Measurements from ENCODE around the gene SPEG. TPM values are rescaled to one million over a fixed set of nuclear protein-coding genes. Genes with fewer than 3 reads are reported as not detected.

The SPEG gene
- total and polyA plus RNA-seq, 2 of the 13 experiments (the other 11 are each of a cell fraction or from before 2014, with no cell fraction given) = 0.18 to 0.24 TPM

- TF ChIP-seq, protein P1, sequence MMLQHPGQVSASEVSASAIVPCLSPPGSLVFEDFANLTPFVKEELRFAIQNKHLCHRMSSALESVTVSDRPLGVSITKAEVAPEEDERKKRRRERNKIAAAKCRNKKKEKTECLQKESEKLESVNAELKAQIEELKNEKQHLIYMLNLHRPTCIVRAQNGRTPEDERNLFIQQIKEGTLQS (CRISPR knock-in tag; IDR thresholded peaks at IDR 0.05) = no peak
- TF ChIP-seq SMAD3 (CRISPR knock-in tag; IDR thresholded peaks at IDR 0.05) (no peak; the same call in 1 of the 2 replicates), PHF8 (CRISPR knock-in tag; IDR thresholded peaks at IDR 0.05) (peak; percentile 84; the same call in 1 of the 2 replicates), ZBED4 (CRISPR knock-in tag; IDR thresholded peaks at IDR 0.05; ENCODE audit: borderline replicate concordance) (peak; percentile 61; the same call in 1 of the 2 replicates), ZNF574 (CRISPR knock-in tag; IDR thresholded peaks at IDR 0.05) (peak; percentile 35; the same call in 1 of the 2 replicates), ATF2 (CRISPR knock-in tag; IDR thresholded peaks at IDR 0.05) (no peak), HNF4A (CRISPR knock-in tag; IDR thresholded peaks at IDR 0.05) (no peak), NFRKB (IDR thresholded peaks at IDR 0.05) (no peak), ZNF790 (CRISPR knock-in tag; IDR thresholded peaks at IDR 0.05; ENCODE audit: borderline replicate concordance) (no peak), ZFX (CRISPR knock-in tag; IDR thresholded peaks at IDR 0.05; ENCODE audit: low read depth) (peak; percentile 83), ZNF251 (CRISPR knock-in tag; IDR thresholded peaks at IDR 0.05) (no peak), ZNF737 (CRISPR knock-in tag; IDR thresholded peaks at IDR 0.05; ENCODE audit: borderline replicate concordance) (0 out of 2 replicates have a peak, but pooled peaks have one; percentile 44), SIN3A (IDR thresholded peaks at IDR 0.05; ENCODE audit: borderline replicate concordance, low read depth, low read length) (no peak), ZNF337 (CRISPR knock-in tag; IDR thresholded peaks at IDR 0.05; ENCODE audit: borderline replicate concordance, low read depth) (peak; percentile 16; the same call in 1 of the 2 replicates), ETV5 (CRISPR knock-in tag; IDR thresholded peaks at IDR 0.05; ENCODE audit: borderline replicate concordance) (peak; percentile 76), ISX (CRISPR knock-in tag; conservative IDR thresholded peaks at IDR 0.05) (0 out of 2 replicates have a peak, but pooled peaks have one; percentile 18)
- TF ChIP-seq, protein P2, sequence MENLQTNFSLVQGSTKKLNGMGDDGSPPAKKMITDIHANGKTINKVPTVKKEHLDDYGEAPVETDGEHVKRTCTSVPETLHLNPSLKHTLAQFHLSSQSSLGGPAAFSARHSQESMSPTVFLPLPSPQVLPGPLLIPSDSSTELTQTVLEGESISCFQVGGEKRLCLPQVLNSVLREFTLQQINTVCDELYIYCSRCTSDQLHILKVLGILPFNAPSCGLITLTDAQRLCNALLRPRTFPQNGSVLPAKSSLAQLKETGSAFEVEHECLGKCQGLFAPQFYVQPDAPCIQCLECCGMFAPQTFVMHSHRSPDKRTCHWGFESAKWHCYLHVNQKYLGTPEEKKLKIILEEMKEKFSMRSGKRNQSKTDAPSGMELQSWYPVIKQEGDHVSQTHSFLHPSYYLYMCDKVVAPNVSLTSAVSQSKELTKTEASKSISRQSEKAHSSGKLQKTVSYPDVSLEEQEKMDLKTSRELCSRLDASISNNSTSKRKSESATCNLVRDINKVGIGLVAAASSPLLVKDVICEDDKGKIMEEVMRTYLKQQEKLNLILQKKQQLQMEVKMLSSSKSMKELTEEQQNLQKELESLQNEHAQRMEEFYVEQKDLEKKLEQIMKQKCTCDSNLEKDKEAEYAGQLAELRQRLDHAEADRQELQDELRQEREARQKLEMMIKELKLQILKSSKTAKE (CRISPR knock-in tag; IDR thresholded peaks at IDR 0.05; ENCODE audit: borderline replicate concordance) = no peak
These were observed 108.4 kb downstream of the SPEG start (continued) for GRCh38 chr2:219542931-219543595.
